Rectal smooth muscle tissue (tissue), 1 donor: ENCODE measurements around the gene CASTOR1.

Experiments
- H3K27ac ChIP-seq: one replicate; pipeline ENCODE4 v1.7.0; 2013; ENCODE audit warnings: low read depth, low read length, inconsistent platforms
- H3K27me3 ChIP-seq: one replicate; pipeline ENCODE4 v1.7.0; 2013; ENCODE audit warnings: low read length; ENCODE audit not compliant: control insufficient read depth, insufficient read depth
- H3K36me3 ChIP-seq: one replicate; pipeline ENCODE4 v1.7.0; 2013; ENCODE audit warnings: low read length; ENCODE audit not compliant: control insufficient read depth, insufficient read depth
- H3K4me1 ChIP-seq: one replicate; pipeline ENCODE4 v1.7.0; 2013; ENCODE audit warnings: low read length; ENCODE audit not compliant: control insufficient read depth, insufficient read depth
- H3K4me3 ChIP-seq: one replicate; pipeline ENCODE4 v1.7.0; 2013; ENCODE audit warnings: low read length
- H3K9ac ChIP-seq: one replicate; pipeline ENCODE4 v1.7.0; 2013; ENCODE audit warnings: low read length

The CASTOR1 gene

DNA sequence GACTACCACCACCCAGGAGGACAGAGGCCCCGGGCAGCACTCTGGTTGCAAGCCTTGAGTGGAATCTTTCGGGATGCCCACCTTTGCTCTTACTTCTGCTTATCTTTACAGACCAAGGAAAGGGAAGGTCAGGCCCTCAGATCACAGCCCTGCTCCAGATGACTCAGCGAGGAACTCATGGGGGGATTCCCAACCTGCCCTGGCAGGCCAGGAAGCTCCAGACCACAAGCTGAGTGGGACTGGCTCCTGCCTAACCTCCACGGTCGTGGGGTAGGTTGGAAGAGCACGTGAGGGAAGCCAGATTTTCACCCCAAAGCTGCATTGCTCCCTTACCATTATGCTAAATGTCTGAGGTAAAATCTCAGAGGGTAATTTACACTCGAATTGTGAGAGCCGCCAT, 25.6 kb upstream of the CASTOR1 start:
- H3K27me3 ChIP-seq: no peaks in the 10 kb centered on the region
- H3K9ac ChIP-seq: no peak overlapping the region
- H3K4me3 ChIP-seq: no peak overlapping the region
- H3K27ac ChIP-seq: no peak overlapping the region
- peaks cover 28% of the 10 kb centered on the region for H3K4me1 ChIP-seq
- no peaks in the 10 kb centered on the region for H3K36me3 ChIP-seq

DNA sequence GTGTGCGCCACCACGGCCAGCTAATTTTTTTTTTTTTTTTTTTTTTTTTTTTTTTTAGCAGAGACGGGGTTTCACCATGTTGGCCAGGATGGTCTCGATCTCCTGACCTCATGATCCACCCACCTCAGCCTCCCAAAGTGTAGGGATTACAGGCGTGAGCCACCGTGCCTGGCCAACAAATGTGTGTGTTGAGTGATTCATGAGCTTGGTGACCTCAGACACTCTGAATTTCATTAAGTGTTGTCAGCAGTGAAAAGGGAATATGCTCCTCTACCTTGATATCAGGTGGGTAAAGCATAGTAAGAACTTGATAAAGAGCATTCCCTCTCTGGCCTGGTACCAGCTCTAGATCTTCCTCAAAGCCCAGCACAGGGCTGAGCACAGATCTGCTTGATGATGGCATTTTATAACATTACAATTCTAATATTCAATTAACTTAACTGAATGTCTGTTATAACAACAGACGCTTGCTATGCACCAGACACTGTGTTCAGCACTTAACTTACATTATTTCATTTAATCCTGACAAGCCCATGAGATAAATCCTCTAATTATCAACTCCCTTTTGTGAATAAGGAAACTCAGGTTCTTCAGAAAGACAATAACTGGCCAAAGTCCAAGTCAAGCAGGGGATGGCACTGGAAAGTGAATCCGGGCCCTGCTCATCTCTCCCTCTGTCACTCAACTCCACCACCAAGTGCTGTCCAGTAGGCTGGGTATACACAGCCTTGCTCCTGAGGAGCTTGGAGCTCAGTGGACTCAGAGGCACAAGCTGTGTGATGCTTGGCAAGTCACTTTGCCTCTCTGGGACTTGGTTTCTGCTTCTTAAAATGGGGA, 24.4 kb upstream of the CASTOR1 start:
- no peaks in the 10 kb centered on the region for H3K36me3 ChIP-seq
- H3K27me3 ChIP-seq: no peaks in the 10 kb centered on the region
- H3K4me3 ChIP-seq: no peak overlapping the region
- H3K9ac ChIP-seq: no peak overlapping the region
- no peak overlapping the region for H3K27ac ChIP-seq
- H3K4me1 ChIP-seq: peaks cover 38% of the 10 kb centered on the region

DNA sequence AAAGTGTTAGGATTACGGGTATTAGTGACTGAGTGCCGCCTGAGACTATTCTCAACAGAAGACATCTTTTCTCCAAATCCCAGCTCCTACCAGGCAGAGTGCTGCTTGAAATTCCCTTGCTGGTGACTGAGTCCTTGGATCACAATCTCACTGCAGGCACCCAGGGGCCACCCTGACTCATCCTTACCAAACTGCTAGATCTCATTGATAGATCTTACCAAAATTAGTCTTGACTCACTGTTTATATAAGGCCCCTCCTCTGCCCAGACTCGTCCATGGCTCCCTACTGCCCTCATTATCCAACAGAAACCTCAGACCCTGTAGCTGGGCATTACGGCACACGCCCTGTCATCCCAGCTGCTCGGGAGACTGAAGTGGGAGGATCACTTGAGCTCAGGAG, 22.7 kb upstream of the CASTOR1 start:
- Histone ChIP-seq H3K4me3 (no peak overlapping the region), H3K36me3 (no peaks in the 10 kb centered on the region), H3K27me3 (no peaks in the 10 kb centered on the region), H3K4me1 (peaks cover 47% of the 10 kb centered on the region), H3K27ac (peak overlapping the region; percentile 86), H3K9ac (no peak overlapping the region)

DNA sequence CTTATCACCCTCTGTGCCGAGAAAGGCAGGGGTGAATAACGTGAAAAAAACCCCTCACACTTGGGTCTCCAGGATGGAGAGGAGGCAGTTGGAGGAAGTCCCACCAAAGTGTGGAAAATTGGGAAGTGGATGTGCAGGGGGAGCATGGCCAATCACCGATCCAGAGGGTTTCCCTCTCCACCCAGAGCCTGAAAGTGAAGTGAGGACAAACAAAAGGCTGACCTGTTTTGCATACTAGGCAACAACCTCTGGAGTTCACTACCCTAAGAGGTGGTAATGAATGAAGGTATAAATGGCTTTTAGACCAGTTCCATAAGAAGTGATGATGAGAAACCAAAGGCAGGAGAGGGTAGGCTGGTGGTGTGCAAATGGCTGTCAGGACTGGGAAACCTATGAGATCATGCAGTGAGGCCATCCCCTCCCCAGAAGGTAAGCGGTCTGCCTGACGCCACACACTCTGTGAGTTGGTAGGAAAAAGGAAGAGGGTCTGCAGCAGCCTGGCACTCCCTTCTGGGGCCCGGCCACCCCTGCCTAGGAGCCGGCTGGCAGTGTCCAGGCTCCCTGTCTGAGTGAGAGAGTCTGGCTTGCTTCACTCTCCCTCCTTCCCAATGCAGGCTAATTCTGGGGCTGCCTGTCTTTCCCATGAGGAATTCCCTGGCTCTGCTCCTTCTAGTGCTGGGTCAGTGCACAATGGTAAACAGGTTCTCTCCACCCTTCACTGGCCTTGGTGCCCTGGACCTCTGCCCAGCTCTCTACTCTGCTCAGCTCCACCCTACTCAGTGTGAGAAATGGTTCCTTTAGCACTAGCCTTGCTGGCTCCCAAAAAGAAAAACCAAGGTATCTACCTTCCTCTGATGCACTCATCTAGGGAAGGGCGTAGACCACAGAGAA, 21.8 kb upstream of the CASTOR1 start:
- Histone ChIP-seq H3K4me3 (peak overlapping the region; percentile 14), H3K27ac (peak overlapping the region; percentile 86)

DNA sequence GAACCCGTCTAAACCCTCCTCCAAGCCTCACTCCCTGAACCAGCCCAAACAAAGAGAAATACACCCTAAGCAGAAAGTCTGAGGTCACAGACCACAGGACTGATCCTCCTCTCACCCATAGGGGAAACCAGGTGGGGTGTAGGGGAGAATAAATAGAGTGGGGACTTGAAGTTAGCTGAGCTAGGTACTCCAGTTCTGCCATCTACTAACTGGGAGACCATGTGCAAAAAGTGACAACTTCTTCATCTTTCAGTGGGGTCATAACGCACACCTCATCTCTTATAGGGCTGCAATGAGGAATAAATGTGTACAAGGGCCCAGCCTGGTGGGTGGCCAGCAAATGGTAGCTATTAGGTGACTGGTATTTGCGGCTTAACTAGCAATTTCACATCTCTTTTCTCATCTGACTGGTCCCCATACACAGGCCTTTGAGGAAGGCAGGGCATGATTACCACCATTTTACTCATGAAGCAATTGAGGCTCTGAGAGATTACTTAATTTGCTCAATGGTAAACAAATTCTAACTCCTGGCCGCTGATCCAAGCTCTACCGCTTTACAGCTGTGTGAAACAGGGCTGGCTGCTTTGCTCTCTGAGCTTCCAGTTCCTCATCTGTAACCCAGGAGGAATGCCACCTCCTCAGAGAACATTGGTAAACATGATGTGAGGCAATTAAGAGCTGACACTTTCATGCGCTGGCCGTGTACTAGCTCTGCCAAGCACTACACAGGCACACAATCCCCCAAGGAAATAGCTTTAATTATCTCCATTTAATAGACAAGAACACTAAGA, 20.8 kb upstream of the CASTOR1 start:
- peak overlapping the region; percentile 14 for H3K4me3 ChIP-seq
- no peaks in the 10 kb centered on the region for H3K36me3 ChIP-seq
- no peaks in the 10 kb centered on the region for H3K27me3 ChIP-seq
- no peak overlapping the region for H3K9ac ChIP-seq
- peaks cover 60% of the 10 kb centered on the region for H3K4me1 ChIP-seq
- peak overlapping the region; percentile 86 for H3K27ac ChIP-seq

More for the DNA sequence above, 21.8 kb upstream of the CASTOR1 start:
- Histone ChIP-seq H3K9ac (no peak overlapping the region), H3K4me1 (peaks cover 55% of the 10 kb centered on the region), H3K36me3 (no peaks in the 10 kb centered on the region), H3K27me3 (no peaks in the 10 kb centered on the region)

DNA sequence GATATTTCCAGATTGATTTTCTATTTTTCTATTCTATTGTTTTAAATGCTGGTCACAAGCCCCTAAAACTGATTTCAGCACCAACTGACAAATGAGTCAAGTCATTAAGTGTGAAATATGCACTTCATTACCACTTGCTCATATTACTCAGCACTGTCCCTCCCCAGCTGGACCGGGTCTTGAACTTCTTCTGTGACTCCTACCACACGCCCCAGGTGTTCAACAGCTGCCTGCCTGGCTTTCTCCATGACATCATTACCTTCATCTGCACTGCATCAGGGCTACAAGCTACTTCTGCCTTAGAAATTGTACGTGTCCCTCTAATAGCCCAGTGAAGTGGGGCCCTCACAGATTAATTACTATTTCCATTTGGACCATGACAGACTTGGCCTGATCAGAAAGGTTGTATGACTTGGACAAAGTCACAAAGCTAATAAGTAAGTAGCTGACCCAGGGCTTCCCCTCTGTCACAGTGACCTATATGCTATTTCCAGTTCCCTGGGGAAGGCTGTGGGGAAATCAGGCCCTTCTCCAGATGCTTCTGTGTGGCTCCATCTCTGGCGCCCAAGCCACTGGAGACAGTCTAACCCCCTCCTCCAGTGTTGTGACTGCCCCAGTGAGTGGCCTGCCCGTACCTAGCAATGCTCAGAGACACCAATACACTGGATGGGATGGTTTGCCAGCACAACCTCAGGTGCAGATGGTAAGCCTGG, 19.4 kb upstream of the CASTOR1 start:
- Histone ChIP-seq H3K9ac (no peak overlapping the region), H3K36me3 (no peaks in the 10 kb centered on the region), H3K27me3 (no peaks in the 10 kb centered on the region), H3K4me1 (peaks cover 67% of the 10 kb centered on the region), H3K27ac (peak overlapping the region; percentile 40), H3K4me3 (no peak overlapping the region)

DNA sequence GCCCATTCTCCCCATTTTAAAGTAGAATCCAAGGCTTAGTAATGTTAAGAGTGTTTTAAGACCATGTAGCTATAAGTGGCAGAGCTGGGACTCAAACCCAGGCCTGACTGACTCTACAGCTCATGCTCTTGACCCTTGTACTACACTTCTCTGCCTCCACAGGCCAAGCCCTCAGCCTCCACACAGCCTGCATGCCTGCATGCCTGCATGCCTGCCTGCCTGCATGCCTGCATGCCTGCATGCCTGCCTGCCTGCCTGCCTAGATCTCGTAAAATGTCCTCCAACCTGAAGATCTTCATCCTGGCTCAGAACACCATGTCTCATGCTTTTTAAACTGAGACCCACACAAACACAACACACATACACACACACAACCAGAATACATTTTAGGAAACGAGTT, 18.8 kb upstream of the CASTOR1 start:
- Histone ChIP-seq H3K36me3 (no peaks in the 10 kb centered on the region), H3K4me1 (peaks cover 67% of the 10 kb centered on the region), H3K4me3 (no peak overlapping the region), H3K9ac (no peak overlapping the region), H3K27me3 (no peaks in the 10 kb centered on the region), H3K27ac (peak overlapping the region; percentile 40)

DNA sequence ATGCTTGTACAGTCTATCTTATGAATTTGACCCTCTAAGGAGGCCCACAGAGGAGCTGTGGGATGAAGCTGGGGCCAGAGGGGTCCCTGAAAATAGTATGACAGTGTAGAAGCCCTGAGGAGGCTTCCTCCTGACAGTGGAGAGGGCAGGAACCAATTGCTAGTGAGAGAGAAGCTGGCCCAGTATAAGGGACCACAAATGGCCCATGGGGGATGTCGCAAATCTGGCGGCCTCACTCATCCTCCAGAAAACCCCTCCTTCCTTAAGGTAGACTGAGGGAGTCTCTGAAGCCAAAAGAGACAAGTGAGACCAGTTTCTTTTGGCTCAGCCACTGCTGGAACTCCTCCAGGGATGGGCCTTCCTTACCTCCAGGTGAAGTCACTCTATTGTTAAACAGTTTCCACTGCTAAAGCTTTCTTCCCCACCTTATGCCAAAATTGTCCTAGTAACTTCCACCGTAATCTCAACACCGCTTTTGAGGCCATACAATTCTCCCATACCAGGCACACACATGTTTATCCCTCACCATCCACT, 17.8 kb upstream of the CASTOR1 start:
- H3K4me3 ChIP-seq: no peak overlapping the region
- H3K27me3 ChIP-seq: no peaks in the 10 kb centered on the region
- H3K27ac ChIP-seq: no peak overlapping the region
- H3K36me3 ChIP-seq: no peaks in the 10 kb centered on the region
- peaks cover 69% of the 10 kb centered on the region for H3K4me1 ChIP-seq
- H3K9ac ChIP-seq: no peak overlapping the region

DNA sequence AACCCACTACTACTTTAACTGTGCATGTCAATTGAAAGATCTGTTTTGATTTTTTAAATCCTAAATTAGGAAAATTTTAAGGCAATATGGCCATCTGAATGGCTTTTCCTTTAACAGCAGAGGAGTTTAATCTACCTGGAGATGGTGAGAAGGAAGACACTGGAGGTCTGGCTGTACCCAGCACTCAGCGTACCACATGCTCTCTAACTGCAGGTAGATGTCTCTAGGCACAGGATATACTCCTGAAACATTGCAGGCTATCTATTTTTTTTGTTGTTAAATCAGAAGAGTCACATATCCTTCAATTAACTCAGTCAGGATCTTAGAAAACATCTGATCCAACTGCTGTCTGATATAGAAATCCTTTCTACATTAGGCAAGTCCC, 17.3 kb upstream of the CASTOR1 start:
- H3K4me3 ChIP-seq: no peak overlapping the region
- peaks cover 66% of the 10 kb centered on the region for H3K4me1 ChIP-seq
- no peaks in the 10 kb centered on the region for H3K36me3 ChIP-seq
- H3K27me3 ChIP-seq: no peaks in the 10 kb centered on the region
- H3K9ac ChIP-seq: no peak overlapping the region
- H3K27ac ChIP-seq: peak overlapping the region; percentile 22

DNA sequence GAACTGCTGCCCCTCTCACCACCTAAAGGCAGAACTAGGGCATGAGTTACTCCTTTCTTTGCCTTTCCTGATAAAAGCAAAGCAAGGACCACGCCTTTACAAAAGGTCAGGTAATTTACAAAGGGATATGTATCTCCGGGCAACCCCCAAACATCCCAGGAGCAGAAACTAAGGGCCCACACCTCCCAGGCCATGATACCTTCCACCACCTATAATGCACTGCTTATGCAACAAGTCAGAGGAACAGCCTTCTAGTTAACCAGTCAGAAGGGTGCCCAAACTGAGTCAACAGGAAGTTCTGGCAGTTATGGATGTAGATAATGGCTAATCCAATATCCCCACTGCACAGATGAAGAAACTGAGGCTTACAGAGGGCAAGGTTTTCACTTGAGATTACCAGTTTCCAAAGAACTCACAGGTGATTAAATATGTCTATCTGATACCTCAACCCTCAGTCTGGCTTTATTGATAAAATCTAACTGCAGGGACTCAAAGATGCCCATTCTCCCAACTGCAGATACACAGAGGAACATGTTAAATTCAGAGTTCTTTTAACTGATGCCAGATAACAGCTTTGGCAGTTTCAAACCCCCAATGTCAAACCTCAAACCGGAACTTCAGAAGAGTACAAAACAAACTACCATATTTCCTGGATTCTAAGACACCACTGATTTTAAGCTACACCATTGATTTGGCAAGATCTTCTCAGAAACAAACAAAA, 16.8 kb upstream of the CASTOR1 start:
- peak overlapping the region; percentile 32 for H3K4me3 ChIP-seq
- H3K27ac ChIP-seq: peak overlapping the region; percentile 22
- H3K4me1 ChIP-seq: peaks cover 64% of the 10 kb centered on the region
- H3K9ac ChIP-seq: no peak overlapping the region
- H3K36me3 ChIP-seq: peaks cover 5% of the 10 kb centered on the region
- H3K27me3 ChIP-seq: no peaks in the 10 kb centered on the region

DNA sequence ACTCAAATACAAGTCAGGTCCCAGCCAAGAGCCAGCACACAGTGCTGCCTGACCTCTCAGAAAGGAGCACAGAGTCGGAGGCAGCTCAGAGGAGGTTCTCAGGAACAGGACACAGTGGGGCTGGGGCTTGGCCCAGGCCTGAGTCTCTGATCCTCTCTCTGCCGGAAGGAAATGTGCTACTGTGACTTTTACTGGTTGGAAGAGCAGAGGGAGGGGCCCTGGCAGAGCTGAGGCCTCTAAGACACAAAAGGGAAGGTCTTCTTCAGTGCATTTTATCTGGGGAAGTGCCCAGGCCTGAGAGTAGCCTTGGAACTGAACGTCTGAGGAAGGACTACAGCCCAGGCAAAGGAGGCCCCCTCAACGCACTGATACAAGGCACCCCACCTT, 16.2 kb upstream of the CASTOR1 start:
- no peaks in the 10 kb centered on the region for H3K27me3 ChIP-seq
- peaks cover 6% of the 10 kb centered on the region for H3K36me3 ChIP-seq
- peaks cover 58% of the 10 kb centered on the region for H3K4me1 ChIP-seq
- peak overlapping the region; percentile 22 for H3K27ac ChIP-seq
- H3K4me3 ChIP-seq: peak overlapping the region; percentile 32
- no peak overlapping the region for H3K9ac ChIP-seq
